ENCODE data around the gene CHN1.
A peak's percentile ranks its signal among the peaks of the same experiment; 100 is the strongest.

Gene CHN1

DNA sequence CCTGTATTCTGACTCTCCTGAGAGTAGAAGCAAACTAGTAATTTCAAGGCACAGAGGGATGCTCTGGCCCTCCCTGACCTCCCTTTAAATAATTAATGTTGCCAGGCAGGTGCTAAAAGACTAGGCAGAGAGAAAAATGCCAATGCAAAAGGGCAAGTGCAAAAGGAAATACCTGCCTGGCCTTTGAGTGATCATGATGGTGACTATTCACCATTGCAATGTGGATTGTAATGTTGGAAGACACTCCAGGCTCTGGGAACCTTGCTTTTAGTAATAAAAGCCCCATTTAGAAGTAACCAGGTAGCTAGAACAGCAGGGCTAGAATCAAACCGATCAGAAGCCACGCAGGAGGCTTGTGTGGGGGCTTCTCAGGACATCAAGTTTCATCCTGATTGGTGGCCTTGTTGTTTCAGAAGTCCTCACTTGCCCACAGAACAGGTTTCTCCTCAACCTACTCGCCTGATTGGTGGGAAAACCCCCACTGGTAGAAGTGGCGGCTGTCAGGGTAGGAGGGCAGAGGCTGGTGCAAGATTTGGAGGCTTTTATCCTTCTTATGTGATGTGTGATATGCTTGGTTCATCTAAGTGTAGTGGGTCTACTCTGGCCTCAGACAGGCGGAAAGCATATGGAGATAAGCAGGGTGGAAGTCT, 224.9 kb downstream of the CHN1 start:
- in situ Hi-C loops (cut with MboI; ENCODE audit: low pct_unique_long_range_greater_than_20kb, low sequenced_read_pairs), result no loop called here
- no peak for DNase-seq

DNA sequence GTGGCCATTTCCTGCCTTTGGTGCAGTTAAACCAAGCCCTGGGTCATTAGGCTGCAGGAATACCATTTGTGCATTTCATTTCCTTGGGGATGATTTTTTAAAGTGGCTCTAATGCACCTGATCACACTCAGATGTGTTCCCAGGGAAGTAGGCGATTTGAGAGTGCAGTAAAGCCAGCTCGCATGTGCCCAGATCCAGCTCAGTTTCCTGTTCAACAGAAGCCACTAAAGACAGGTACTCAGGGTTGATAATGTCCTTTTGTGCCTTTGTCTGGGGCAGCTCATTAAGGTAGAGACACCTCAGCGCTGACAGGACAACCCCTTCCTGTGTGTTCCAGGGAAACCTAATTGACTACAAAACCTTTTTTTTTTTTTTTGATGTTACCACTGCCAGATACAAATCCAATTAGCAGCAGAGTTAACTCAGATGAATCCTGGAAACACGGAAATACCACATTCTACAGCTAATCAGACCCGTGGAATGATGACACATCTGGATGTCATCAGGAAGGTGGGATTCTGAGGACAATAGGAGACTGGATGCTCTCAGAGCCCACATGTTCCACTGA, 225.7 kb downstream of the CHN1 start:
- DNase-seq, result no peak
- in situ Hi-C loops (cut with MboI; ENCODE audit: low pct_unique_long_range_greater_than_20kb, low sequenced_read_pairs), result no loop called here

DNA sequence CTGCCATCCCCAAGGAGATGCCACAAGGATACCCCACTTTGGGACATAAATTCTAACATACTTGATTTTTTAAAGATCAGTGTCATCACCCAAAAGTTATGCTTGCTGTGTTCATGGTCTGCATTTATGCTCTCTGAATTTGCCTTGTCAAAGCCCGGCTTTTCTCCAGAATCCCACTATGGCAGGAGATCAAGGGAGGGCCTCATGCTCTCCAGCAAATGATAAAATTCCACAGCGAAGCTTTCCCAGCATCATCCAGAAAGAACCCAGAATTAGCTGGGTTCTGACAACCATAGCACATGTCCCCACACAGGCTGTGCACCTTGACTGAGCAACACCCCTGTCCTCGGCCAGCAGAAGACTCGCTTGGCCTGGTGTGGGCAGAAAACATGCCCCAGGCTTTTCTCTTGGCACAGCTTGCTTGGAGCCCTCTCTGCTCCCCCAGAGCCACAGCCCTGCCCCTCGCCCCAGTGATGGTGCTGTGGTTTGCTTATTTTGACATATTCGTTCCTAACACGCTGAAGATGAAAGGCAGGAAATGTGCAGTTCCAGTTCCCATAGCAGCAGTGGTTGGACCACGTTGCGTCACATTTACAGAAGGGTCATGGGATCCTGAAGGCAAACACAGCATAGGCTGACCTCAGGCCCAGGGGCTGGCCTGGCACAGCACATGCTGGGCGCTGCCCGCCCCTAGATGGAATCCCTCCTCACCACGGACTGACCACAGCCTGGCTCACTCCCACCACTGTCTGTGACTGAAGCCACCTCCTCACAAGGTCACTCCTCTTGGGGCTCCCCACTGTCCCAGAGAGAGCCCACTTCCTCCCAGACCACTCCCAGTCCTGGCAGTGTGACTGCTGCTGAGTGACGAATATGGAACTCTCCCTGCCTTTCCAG, 226.8 kb downstream of the CHN1 start:
- in situ Hi-C loops (cut with MboI; ENCODE audit: low pct_unique_long_range_greater_than_20kb, low sequenced_read_pairs), result no loop called here
- DNase-seq, result peak; percentile 12

DNA sequence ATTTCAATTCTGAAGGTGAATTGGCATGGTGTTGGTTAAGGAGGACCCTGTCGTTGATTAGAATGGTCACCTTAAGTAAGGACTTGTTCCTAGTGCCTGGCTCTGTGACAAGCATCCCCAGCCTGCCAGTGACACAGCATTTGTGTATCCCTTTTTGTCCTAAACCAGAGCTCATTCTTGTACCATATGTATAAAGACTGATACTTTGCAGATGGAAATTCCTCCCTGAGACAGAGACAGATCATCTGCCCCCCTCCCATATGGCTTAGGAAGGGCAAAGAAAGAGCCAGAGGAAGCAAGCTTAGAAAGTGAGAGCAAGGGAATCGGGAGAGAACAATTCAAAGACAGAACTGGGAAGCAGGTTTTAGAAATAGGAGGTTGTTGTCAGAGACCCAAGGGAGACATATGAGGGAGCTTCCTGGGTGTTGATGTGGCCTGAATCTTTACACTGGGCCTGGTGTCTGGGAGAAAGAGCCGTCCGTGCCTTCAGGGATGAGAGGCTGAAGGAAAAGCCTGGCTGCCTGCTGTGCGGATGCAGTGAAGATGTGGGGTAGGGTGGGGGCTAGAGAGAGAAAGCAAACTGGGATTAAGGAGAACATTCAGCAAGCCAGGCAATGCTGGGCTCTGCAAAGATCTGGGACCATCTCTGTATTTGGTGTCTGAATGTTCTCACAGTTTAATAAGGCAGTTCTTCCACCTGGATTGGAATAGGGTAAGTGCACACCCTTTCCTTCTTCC, 227.7 kb downstream of the CHN1 start:
- in situ Hi-C loops (cut with MboI; ENCODE audit: low pct_unique_long_range_greater_than_20kb, low sequenced_read_pairs), result no loop called here
- no peak for DNase-seq

DNA sequence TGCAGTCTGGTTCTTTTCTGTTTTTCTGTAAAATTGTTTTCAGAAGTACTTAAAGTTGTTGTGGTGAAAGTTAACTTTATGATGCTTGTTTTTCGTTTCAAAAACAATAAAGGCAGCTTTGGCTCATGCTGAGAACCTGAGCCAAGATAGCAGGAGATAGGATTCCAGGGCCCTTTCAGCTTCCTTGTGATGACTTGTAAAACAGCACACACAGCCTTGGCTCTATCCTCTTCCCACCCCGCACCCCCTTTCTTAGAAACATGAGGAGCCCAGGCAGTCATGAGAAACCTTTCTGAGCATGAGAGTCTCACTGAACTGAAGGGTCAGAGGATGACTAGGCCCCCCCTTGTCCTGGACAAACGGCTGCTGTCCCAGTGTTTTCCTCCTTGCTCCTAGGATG, 228.5 kb downstream of the CHN1 start:
- in situ Hi-C loops (cut with MboI; ENCODE audit: low pct_unique_long_range_greater_than_20kb, low sequenced_read_pairs), result no loop called here
- DNase-seq, result no peak

DNA sequence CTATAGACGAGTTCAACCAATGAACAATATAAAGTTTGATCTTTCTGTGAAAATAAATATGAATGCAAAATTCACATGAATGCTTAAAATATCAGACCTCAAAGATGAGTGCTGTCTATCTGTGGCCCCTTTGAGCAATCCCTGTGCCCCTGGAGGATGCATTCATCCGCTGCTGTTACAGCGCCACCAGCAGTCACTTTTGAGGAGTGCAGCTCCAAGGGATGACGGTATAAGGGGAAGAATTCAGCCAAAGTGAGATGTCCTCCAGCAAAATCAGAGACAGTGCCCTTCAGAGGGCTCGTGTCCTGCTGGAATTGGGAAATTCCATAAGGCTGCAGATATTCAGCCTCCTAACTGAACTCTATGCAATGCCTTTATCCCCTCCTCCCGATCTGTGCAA, 229.0 kb downstream of the CHN1 start:
- in situ Hi-C loops (cut with MboI; ENCODE audit: low pct_unique_long_range_greater_than_20kb, low sequenced_read_pairs), result no loop called here
- no peak for DNase-seq

DNA sequence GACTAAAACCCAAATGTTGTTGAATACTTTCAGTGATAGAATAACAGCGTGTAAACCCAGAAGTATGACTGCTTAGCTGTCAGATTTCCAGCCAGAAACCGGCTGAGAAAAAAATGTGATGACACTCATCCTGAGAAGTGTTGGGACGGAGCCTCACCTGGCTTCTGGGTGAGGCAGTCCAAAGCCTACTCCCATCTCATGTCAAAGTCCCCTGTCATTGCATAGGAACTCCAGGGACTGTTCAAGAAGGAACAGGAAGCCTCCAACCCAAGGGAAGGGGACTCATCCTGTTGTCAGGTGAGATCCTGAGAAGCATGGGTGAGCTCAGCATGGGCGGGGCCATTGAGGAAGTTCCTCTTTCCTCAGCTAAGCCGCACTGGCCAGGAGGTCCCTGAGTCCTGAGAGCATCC, 229.6 kb downstream of the CHN1 start:
- in situ Hi-C loops (cut with MboI; ENCODE audit: low pct_unique_long_range_greater_than_20kb, low sequenced_read_pairs), result no loop called here
- DNase-seq, result no peak

DNA sequence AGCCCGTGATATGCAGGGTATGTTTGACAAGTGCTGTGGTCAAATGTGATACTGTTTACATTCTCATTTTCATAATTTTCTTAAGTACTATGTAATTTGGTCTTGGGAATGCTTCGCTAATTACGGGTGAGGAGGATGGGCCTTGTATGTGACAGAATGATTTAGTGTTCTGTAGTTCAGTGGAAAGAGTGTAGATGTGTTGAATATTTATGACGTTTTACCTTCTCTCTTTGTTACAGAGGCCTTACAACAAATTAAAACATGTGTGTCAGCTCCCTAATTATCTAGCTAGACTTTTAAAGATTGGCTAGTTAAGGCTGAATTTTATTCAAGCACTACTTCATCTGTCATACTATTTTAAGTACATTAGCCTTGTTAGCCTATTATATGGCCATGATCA, 230.3 kb downstream of the CHN1 start:
- in situ Hi-C loops (cut with MboI; ENCODE audit: low pct_unique_long_range_greater_than_20kb, low sequenced_read_pairs), result loop anchor here (25.0 kb wide), 1 partner anchor 212 kb away; no protein-coding TSS in a partner anchor

DNA sequence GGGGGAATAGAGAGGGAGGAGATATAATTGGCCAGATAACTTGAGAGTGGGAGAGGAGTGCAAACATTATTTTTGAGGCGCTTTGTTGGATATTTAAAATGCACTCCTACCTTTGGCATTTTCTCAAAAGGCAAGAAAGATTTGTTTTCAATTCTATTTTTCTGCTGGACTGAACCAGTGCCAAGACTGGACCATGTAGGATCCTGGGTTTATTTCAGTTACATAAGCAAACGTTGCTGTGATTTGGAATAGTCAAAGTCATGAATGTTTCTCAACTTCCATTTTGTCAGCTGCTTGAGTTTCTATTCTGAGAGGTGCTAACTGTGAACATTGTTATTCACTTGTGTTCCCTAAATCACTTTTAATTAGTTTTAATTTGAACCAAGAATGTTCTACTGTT, 232.0 kb downstream of the CHN1 start:
- in situ Hi-C loops (cut with MboI; ENCODE audit: low pct_unique_long_range_greater_than_20kb, low sequenced_read_pairs), result loop anchor here (25.0 kb wide), 1 partner anchor 214 kb away; no protein-coding TSS in a partner anchor
- no peak for DNase-seq

More for the DNA sequence above, 230.3 kb downstream of the CHN1 start:
- DNase-seq, result no peak

DNA sequence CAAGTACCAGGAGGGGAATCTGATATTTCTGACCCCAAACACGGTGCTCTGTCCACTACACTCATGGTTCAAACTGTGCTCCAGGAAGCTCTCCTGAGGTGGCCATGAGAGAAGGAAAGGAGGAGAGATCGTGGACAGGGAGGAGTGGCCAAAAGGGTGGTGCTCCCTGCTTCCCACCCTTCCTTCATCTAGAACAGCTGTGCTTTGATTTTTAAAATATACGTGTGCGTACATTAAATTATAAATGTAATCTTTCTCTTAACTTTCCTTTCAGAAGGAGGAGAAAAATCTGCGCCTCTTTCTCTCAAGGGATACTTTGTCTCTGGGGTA, 232.7 kb downstream of the CHN1 start:
- no peak for DNase-seq
- in situ Hi-C loops (cut with MboI; ENCODE audit: low pct_unique_long_range_greater_than_20kb, low sequenced_read_pairs), result loop anchor here (25.0 kb wide), 1 partner anchor 215 kb away; no protein-coding TSS in a partner anchor

DNA sequence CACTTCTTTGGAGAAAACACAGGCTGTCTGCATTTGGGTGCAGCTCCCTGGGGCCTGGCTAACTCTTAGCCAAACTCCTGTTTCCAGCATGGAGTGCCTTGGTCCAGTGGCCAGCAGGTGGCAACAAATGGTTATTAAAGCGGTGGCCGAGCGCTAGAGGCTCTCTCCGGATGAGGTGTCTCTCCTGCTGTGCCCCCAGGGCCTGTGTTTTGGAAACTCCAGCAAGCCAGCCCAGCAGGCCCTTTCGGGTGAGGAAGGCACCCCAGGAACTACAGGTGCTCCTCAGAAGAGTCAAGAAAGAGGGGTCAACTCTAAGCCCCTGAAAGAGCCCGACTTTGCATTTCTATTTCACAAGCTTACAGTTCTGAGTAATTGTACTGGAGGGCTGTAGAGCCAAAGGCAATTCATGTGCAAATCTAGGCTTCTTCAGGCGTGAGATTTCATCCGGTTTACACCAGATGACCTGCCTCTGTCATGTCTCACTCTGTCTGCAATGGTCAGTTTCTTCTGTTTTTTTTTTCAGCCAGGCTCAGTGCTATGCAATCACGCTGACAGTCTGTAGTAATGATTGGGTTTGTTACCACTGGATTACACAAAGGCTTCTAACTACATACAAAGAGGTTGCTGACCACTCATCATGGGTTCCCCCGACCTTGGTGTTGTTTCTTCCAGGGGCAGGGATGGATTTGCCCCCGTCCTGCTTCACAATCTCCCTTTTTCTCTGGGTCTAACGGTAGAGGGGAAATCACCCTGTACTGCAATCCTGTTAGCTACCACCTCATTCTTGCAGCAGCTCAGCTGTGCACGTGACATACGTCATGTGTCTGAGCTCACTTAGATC, 233.3 kb downstream of the CHN1 start:
- DNase-seq, result no peak
- in situ Hi-C loops (cut with MboI; ENCODE audit: low pct_unique_long_range_greater_than_20kb, low sequenced_read_pairs), result loop anchor here (25.0 kb wide), 1 partner anchor 215 kb away; no protein-coding TSS in a partner anchor

DNA sequence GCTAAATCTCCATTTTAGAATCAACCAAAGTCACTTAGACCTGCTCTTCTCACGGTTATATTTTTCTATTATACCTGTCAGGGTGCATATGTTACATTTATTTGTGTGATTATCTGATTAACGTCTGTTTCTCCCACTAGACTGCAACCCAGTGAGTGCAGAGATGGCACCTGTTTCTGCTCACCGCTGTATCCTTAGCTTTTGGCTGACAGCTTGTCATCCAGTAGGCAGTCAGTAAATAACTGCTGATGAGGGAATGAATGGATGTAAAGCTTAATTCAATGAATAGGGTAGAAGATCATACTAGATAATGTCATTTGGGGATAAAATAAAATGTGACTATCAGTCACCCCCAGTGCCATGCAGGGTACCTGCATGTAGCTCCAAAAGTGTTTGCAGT, 234.0 kb downstream of the CHN1 start:
- in situ Hi-C loops (cut with MboI; ENCODE audit: low pct_unique_long_range_greater_than_20kb, low sequenced_read_pairs), result loop anchor here (25.0 kb wide), 1 partner anchor 216 kb away; no protein-coding TSS in a partner anchor
- DNase-seq, result no peak

DNA sequence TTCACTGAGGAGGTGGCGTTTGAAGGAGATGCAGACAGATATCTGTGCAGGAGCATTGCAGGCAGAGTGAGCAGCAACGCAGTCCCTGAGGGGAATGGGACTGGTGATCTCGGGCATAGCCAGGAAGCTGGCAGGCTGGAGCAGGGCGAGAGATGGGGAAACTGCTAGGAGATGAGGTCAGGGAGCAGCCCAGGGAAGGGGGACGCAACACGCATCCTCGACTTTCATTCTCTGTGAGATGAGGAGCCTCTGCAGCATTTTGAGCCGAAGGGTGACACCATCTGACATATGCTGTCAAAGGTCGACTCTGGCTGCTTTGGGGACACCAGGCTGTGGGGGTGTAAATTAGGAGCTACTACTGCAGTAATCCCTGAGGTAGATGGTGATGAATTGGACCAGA, 236.6 kb downstream of the CHN1 start:
- in situ Hi-C loops (cut with MboI; ENCODE audit: low pct_unique_long_range_greater_than_20kb, low sequenced_read_pairs), result loop anchor here (25.0 kb wide), 1 partner anchor 219 kb away; no protein-coding TSS in a partner anchor
- DNase-seq, result no peak

DNA sequence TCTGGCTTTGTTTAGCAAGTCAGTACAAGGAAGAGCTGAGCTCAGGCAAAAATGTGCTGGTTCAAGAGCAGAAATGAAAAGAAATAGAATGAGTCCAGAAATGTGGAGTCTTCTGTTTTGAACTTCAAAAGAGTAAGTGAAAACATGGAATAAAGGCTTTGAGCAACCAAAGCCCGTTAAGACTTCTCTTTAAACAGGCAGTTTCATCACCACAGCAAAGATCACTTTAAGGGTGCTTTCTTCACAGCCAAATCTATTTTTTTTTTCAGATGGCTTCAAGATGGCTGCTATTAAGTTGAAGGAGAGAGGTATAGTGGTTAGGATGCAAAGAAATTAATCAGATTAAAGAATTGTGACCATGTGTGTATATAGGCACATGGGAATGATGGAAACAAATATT, 238.9 kb downstream of the CHN1 start:
- DNase-seq, result no peak
- in situ Hi-C loops (cut with MboI; ENCODE audit: low pct_unique_long_range_greater_than_20kb, low sequenced_read_pairs), result loop anchor here (25.0 kb wide), 1 partner anchor 221 kb away; no protein-coding TSS in a partner anchor

DNA sequence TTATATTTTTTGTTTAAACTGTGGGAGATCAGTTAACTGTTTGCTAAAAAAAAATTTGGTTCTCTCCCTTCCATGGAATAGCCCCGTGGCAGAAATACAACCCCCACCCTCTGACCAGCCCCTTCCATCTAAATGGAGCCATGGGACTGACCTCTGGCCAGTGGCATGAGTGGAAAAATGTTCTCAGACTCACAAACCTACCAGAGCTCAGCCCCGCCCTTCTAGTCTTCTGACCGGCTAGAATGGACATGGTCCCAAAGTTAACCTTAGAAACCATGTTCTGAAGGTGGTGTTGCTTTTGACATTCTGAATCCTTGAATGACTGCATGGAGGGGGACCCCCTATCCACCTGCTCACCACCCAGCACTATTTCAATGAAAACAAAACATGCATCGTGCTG, 239.6 kb downstream of the CHN1 start:
- in situ Hi-C loops (cut with MboI; ENCODE audit: low pct_unique_long_range_greater_than_20kb, low sequenced_read_pairs), result loop anchor here (25.0 kb wide), 1 partner anchor 222 kb away; no protein-coding TSS in a partner anchor

DNA sequence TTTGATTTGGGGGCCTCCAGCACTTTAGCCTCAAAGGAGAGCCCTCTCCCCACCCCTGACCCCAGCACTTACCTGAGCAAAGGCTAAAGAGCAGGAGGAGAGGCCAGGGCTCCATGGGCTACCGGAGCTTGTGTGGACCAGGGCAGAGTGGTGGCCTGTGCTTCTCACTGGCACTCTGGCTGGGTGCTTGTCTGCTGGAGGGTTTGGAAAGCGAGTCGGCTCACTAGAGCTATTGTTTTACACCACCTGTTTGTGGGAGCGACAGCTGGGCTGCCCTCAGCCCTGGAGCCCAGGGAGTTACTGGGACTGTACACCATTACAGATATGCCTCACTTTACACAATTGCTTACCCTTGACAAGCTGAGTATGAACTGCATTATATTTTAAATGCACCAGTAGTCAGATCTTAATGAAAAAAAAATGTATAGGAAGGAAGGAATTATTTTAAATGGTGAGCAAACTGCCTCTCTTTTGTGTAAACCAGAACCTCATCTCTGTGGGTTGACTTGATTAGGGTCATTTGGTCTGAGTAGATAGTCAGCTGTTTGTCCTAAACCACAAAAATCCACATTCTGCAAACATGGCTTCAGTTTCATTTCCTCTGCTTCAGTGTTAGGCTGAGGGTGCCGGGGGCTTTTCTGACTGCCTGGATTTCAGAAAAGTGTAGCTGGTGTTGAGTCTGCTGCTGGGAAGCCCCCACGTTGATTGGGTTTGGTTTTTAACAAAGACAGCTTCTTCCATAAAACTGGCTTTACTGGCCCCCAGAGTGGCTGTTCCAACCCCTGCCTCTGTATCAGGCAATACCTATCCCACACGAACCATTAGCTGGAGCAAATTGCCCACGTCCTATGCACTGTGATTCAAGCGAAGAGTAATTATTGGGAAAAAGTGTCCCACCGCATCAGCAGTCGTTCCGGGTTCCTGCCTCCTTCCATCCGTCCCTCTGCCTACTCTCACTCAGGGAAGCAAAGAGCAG, 240.6 kb downstream of the CHN1 start, which contains the start of gene CHRNA1:
TSS of gene CHRNA1 (minus strand) at position 193 of the 976 bp plus-strand sequence. CDS start at position 115, 78 bp downstream.
- DNase-seq, result no peak
- in situ Hi-C loops (cut with MboI; ENCODE audit: low pct_unique_long_range_greater_than_20kb, low sequenced_read_pairs), result loop anchor here (25.0 kb wide), 1 partner anchor 223 kb away; no protein-coding TSS in a partner anchor

More for the DNA sequence above, 239.6 kb downstream of the CHN1 start:
- DNase-seq, result no peak

DNA sequence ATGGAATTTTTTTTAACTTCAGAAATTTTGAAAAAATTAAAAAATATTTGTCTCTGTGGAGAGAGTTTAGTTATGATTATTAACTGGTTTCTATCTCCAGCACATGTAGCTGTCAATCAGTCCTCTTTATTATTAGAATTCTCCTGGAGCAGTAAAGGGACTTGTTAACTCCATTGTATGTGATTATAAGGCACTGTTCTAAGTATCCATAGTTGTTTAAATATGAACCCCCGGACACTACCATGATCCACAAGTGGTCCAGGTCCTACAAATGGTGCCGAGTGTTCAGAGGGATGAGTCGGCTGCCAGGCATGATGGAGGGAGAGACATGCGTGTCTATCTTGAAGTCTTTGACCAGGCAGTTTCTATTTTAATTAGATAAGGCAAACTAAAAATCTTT, 241.4 kb downstream of the CHN1 start:
- in situ Hi-C loops (cut with MboI; ENCODE audit: low pct_unique_long_range_greater_than_20kb, low sequenced_read_pairs), result loop anchor here (25.0 kb wide), 1 partner anchor 224 kb away; no protein-coding TSS in a partner anchor
- no peak for DNase-seq

Data from KBM-7 (cell line).